Hepatic stellate cell (primary cell): Measurements from ENCODE around the gene SLC6A17.

ENCODE experiments used
- DNase-seq: peaks from one replicate; pipeline ENCODE4 v3.0.0; 2011; ENCODE audit warnings: low spot score

The SLC6A17 gene

DNA sequence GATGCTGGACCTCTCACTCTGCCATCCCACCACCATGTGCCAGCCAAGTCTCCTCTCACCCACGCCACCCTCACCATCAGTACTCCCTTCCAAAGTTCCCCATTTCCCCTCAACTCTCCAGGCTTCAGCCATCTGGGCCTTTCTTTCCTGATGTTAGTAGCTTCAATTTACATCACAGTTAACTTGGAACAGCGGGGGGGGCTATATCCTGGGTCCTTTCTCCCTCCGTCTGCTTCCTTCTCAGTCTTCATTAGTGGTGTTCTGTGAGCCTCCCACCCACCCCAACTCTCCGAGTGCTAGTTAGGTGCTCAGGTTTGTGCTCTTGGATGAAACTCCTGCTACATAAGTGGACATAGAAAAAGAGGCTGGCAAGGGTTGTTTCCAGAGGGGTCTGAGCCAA lies 91.8 kb downstream of the SLC6A17 start:
- no peak for DNase-seq

DNA sequence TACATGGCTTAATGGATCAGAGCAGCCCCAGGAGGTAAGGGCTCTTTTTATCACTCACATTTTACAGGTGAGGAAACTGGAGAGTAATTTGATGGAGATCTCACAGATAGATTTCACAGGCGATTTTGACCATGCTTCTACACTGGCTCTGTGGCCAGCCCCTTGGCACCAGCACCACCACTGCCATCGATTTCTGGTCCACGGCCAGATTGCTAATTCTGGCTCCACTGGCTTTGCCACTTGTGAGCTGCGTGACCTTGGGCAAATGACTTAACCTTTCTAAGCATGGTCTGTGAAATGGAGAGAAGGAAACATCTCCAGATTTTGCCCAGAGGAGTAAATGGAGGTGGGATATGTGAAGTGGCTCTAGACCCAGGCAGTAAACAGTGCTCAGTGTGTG lies 92.4 kb downstream of the SLC6A17 start:
- DNase-seq = no peak

DNA sequence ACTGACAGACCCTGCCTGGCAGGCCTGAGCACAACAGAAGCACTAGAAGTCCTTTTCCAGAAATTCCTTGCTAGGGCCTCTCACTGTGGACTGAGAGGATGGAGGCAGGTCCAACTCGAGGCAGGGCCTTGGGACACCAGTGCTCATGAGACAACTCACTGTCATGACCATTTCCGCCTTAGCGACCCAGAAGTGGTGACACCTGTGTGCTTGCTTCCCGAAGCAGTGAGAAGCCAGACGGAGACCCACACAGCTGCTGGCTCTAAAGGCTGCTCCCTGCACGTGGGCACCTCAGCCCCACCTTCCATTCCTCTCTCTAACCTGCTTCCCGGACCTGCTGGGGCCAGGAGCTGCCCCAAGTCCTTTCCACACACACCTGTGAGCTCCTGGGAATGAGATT lies 92.9 kb downstream of the SLC6A17 start:
- no peak for DNase-seq

DNA sequence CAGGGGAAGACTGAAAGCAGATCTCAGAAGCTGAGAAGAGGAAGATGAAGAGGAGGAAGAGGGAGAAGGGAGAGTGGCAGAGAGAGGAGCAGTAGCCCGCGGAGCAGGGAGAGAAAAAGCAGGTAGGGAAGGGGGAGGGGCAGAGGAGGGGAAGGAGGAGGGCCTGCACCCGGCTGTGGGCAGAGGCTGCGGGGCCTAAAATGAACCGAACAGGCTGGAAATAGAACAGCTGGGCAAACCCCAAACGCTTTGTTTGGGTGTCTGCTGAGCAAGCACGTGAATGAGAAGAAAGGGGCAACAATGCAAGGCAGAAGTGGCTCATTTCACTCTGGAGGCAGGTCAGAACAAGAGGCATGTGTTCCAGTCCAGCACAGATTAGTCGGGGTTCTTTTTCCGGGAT lies 93.3 kb downstream of the SLC6A17 start:
- no peak for DNase-seq

DNA sequence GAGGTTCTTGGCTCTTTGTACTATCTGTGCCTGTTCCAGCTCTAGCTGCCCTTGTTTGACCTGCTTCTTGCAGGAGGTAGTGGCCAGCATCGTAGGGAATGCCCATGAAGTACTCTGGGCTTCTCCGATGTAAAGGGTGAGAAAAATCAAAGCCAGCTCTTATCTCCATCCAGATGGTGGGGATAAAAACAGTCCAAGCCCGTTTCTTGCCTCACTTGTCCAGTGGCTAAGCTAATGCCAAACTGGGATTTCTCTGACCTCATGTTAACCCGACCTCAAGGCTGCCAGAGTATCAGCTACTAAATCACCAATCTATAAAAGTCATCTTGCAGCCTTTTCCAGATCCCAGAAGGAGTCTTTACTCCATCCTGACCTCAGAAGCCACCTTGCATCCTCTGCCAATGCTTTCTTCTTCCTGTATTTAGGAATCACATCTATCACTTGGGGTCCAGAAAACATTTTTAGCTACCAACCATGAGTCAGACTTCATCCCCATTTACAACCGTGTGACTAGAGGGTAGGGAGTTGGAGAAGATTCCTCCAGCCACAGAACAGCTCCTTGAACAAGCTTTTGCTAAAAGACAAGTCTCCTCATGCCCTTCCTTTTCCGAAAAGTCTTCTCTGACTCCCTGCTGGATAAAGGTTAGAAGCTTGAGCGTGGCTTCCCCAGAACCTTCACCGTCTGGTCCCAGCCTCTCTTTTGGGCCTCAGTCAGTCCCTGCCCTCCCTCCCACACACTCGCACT lies 95.8 kb downstream of the SLC6A17 start:
- DNase-seq = no peak

DNA sequence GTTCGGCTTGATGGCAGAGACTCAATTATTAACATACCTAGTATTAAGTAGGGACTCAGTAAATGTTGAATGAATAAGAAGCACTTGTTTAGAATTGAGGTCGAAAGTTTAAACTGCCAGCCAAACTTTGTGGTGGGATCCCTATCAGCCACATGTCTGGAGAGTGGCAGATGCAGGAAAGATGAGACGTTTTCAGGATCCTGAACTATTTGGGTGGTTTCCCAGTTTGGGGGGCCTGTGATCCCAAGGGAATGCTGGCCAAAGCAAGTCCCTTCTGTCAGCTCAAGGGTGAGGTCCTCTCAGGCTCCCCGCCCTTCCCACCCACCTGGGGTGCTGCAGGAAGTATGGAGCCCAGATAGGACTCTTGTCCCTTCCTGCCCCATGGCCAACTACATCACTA lies 98.5 kb downstream of the SLC6A17 start:
- no peak for DNase-seq

DNA sequence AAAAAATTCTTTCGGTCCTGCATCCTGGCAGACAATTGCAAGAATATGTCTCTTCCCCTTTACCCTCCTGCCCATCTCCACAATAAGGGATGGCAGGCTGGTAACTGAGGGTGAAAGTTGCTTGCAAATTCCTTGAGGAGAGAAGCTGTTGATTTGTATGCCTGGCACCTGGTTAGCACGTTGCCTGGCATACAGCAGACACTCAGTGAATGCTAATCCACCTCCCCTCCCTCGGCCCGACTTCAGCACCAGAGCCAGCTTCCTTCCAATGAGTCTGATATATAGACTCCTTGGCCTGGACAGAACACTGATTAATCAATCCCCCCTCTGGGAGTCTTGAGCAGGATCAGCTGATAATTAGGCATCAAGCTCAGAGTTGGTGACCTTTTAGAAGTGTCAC lies 99.0 kb downstream of the SLC6A17 start:
- DNase-seq = no peak

DNA sequence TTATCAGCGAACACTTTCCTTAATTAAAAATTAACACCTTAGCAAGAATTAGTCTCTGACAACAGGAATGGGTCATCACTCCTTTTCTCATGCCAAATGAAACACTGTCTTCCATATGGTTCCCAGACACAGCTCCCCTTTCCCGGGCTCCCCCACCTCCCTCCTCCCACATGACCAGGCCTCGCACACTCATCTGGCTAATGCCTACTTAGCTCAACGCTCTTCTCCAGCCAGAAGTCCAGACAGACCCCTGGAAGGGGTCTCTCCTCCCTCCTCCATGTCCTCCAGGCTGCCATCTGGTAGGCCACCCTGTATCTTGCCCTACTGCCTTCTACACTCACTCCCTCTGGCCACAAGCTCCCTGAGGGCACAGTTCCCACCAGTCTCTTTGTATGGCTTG lies 99.7 kb downstream of the SLC6A17 start:
- no peak for DNase-seq

DNA sequence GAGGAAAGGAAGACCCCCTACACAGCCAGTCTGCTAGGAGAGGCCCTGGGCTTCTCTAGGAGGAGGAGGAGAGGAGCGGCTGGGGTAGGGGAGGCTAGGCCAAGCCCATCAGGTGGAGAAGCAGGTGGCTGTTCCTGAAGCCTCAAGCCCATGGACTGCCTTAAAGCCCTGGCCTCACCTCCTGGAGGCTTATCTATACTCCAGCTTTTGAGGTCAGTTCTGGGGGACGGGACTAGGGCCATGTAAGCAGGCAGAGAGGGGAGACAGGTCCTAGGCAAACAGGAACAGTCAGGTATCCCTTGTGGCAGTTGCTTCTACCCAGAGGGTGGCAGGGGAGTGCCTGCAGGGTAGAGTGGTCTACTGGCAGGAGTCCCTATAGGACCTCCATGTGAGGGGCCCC lies 100.5 kb downstream of the SLC6A17 start:
- no peak for DNase-seq
